ENCODE measurements around the gene PDE7B. TPM values are rescaled to one million over a fixed set of nuclear protein-coding genes. Genes with fewer than 3 reads are reported as not detected.
A peak's percentile ranks its signal among the peaks of the same experiment; 100 is the strongest.

The PDE7B gene
- total RNA-seq, 1 donor = 1.7 TPM

DNA sequence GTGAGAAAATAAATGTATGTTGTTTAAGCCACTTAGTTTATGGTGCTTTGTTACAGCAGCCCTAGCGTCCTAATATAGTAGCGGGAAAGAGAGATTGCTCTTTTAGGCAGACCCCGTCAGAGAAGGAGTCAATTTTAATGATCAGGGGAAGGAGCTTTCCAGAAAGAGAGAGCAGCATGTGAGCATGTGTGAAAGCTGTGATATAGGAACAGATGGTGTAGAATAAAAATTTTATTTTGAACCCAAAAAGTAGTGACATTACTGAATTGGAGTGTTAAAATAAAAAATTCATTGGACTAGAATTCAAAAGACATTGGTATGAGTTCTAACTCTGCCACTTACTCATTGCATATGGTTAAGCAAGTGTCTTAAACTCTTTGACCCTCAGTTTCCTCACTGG lies 119.8 kb downstream of the PDE7B start:
- H3K4me3 ChIP-seq (ENCODE audit: low read depth, low read length) = no peak overlapping the region
- TF ChIP-seq, protein P1, sequence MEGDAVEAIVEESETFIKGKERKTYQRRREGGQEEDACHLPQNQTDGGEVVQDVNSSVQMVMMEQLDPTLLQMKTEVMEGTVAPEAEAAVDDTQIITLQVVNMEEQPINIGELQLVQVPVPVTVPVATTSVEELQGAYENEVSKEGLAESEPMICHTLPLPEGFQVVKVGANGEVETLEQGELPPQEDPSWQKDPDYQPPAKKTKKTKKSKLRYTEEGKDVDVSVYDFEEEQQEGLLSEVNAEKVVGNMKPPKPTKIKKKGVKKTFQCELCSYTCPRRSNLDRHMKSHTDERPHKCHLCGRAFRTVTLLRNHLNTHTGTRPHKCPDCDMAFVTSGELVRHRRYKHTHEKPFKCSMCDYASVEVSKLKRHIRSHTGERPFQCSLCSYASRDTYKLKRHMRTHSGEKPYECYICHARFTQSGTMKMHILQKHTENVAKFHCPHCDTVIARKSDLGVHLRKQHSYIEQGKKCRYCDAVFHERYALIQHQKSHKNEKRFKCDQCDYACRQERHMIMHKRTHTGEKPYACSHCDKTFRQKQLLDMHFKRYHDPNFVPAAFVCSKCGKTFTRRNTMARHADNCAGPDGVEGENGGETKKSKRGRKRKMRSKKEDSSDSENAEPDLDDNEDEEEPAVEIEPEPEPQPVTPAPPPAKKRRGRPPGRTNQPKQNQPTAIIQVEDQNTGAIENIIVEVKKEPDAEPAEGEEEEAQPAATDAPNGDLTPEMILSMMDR (IDR thresholded peaks at IDR 0.05; ENCODE audit: insufficient read depth, low read depth, low read length) = no peak
- no peak for DNase-seq (ENCODE audit: low read depth)

DNA sequence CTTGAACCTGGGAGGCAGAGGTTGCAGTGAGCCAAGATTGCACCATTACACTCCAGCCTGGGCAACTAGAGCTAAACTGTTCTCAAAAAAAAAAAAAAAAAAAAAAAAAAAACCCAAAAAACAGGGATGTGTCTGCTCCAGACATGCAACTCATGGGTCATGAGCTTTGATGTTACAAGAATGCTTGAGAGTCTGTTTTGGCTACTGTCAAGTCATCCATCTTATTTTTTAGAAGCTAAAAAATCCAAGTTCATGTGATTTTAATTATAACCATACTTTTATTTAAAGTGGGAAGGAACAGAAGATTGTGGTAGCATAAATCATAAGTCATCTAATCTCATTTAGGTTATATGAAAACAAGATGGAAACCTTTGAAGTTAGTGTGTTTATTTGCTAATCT lies 120.6 kb downstream of the PDE7B start:
- TF ChIP-seq, protein P1 (IDR thresholded peaks at IDR 0.05; ENCODE audit: insufficient read depth, low read depth, low read length) = no peak
- DNase-seq (ENCODE audit: low read depth) = peak; percentile 30
- H3K4me3 ChIP-seq (ENCODE audit: low read depth, low read length) = no peak overlapping the region

DNA sequence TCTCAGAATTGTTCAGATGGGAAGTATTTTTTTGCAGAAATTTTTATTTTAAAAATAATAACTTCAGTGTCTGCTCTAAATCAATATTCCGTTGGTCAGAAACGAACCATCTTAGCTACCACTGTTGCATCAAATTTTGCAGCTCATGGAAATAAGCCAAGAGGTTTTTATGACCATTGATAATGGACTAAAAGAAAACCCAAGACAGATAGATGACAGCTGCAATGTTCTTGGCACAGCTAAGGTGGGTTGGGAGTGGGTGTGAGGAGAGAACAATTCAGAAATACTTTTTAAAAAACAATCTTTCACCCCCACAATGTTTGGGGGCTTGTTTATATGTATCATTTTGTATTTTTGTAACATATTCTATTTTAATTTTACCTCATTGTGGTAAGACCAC lies 121.1 kb downstream of the PDE7B start:
- H3K4me3 ChIP-seq (ENCODE audit: low read depth, low read length) = no peak overlapping the region
- TF ChIP-seq, protein P1 (IDR thresholded peaks at IDR 0.05; ENCODE audit: insufficient read depth, low read depth, low read length) = no peak
- no peak for DNase-seq (ENCODE audit: low read depth)

DNA sequence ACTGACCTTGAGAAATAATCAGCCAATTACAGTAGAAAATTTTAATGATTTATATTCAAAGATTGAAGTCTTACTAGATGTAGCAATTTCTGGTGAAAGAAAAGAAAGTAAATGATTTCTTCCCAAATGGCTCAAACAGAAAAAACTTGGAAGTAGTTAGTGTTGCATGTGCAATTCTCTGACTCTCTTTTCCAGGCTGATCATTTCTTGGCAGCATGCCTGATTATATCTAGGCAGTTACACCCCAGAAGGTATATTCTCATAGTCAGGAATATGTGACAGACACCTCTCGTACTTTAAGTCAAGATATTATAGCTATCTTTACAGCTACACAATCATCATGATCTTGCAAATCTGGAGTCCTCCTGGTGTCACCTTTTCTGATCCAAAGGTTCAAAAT lies 122.9 kb downstream of the PDE7B start:
- TF ChIP-seq, protein P1 (IDR thresholded peaks at IDR 0.05; ENCODE audit: insufficient read depth, low read depth, low read length) = no peak
- no peak overlapping the region for H3K4me3 ChIP-seq (ENCODE audit: low read depth, low read length)
- no peak for DNase-seq (ENCODE audit: low read depth)

DNA sequence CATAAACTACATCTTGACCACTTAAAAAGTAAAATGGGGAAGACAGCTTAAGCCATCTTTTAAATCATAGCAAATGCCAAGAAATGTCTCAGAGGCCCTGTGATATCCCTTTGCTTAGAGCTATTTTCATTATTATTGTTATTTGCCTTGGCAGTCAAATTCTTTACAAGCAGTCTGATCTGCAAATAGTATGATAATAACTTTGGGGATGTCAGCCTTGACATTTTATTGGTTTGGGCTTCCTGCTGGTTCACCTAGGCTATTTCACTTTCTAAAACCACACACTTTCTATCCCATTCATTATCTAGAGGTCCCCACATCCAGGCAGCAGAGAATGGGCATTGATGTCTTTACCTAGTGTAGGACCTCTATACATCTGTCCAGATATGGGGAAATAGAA lies 125.1 kb downstream of the PDE7B start:
- H3K4me3 ChIP-seq (ENCODE audit: low read depth, low read length) = no peak overlapping the region
- TF ChIP-seq, protein P1 (IDR thresholded peaks at IDR 0.05; ENCODE audit: insufficient read depth, low read depth, low read length) = no peak
- no peak for DNase-seq (ENCODE audit: low read depth)

DNA sequence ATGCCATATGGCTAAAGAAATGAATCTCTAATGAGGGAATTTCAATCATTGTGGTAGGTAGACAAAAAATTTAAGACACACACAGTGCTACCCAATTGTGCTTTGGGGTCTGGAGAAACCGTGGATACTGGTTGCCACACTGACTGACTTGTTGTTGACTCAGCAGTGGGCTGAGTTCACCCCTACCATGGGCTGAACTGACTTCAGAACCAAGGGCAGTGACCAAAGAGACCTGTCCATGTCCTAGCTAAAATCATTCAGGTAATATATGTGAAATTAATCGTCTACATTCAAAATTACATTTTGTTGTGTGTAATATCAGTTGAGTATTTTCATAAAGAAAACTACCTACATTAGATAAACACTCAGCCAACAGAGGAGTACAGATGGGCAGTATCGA lies 131.6 kb downstream of the PDE7B start:
- DNase-seq (ENCODE audit: low read depth) = no peak
- no peak overlapping the region for H3K4me3 ChIP-seq (ENCODE audit: low read depth, low read length)
- TF ChIP-seq, protein P1 (IDR thresholded peaks at IDR 0.05; ENCODE audit: insufficient read depth, low read depth, low read length) = no peak

DNA sequence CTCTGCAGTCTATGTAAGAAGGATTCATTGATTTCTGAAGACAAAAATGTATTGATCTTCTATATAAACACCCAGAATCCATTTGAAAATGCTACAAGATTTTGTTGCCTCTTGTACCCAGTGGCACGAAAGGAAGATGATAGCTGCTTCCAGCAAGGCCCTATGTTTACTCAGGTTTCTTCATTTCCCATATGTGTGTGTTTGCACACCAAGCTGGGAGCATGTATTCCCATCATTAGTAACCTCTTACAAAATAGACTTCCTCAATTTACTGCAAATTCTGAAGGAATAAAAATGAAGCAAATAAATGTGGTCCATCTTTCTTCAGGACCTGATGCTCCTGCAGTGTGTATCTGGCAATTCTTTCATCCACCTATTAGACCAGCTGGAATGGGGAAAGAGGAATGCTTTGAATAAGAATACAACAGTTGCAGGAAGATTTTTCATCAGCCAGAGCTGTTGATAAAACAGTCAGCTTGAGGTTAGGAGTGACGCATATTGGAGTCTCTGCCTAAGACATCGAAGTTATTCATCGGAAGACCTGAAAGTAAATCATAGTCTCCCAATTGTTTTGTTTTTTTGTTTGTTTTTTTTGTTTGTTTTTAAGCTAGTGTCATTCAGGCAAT lies 132.3 kb downstream of the PDE7B start:
- TF ChIP-seq, protein P1 (IDR thresholded peaks at IDR 0.05; ENCODE audit: insufficient read depth, low read depth, low read length) = no peak
- no peak for DNase-seq (ENCODE audit: low read depth)

More for the DNA sequence above, 132.3 kb downstream of the PDE7B start:
- no peak overlapping the region for H3K4me3 ChIP-seq (ENCODE audit: low read depth, low read length)

Measured in fibroblast of villous mesenchyme (primary cell).